Muscle layer of colon (tissue), 2 donors: ENCODE data around the gene OR13A1.
"Not testable (repeated sequence)": the region's sequence is repeated elsewhere in the genome, so short reads cannot be mapped to it uniquely, and the experiment has no call there.

Experiments used
- H3K27ac ChIP-seq: one replicate; pipeline ENCODE4 v1.7.0; 2013; ENCODE audit warnings: low read depth, mild to moderate bottlenecking, low read length, moderate library complexity
- H3K27me3 ChIP-seq, 2 donors: one replicate each; pipeline ENCODE4 v1.7.0; 2013; ENCODE audit warnings: low read length in 2 of 2, mild to moderate bottlenecking in 2 of 2; ENCODE audit not compliant: insufficient read depth in 2 of 2, control insufficient read depth in 1 of 2
- H3K36me3 ChIP-seq: one replicate; pipeline ENCODE4 v1.7.0; 2013; ENCODE audit warnings: mild to moderate bottlenecking, low read length; ENCODE audit not compliant: insufficient read depth
- H3K4me1 ChIP-seq: one replicate; pipeline ENCODE4 v1.7.0; 2013; ENCODE audit warnings: mild to moderate bottlenecking, low read length; ENCODE audit not compliant: insufficient read depth
- H3K4me3 ChIP-seq, 2 donors: one replicate each; pipeline ENCODE4 v1.7.0; 2013; ENCODE audit warnings: low read length in 2 of 2, low read depth in 1 of 2, mild to moderate bottlenecking in 1 of 2, moderate library complexity in 1 of 2
- H3K9ac ChIP-seq: one replicate; pipeline ENCODE4 v1.7.0; 2013; ENCODE audit warnings: low read length
- H3K9me3 ChIP-seq: one replicate; pipeline ENCODE4 v1.7.0; 2013; ENCODE audit warnings: mild to moderate bottlenecking, low read length
- donor health status: abdominal sarcoma.
- donor health status: Adenocarcinoma of cecum.

The OR13A1 gene

GRCh38 chr10:45315508-45315907 is at the start of gene OR13A1:
Gene OR13A1, minus strand, starts transcription at chr10:45315608. Its CDS starts 11,186 bp downstream, at chr10:45304422.
- Histone ChIP-seq H3K27ac (no peak within 1 kb of the TSS), H3K9ac (no peak within 1 kb of the TSS), H3K36me3 (no peaks in the 10 kb centered on the region), H3K9me3 (peaks cover 7% of the 10 kb centered on the region), H3K27me3 (no peaks in the 10 kb centered on the region), H3K4me1 (no peaks in the 10 kb centered on the region), H3K4me3 (no peak within 1 kb of the TSS)

- not testable (repeated sequence) for H3K27ac ChIP-seq, H3K36me3 ChIP-seq, H3K4me1 ChIP-seq, H3K9me3 ChIP-seq, H3K4me3 ChIP-seq, H3K9ac ChIP-seq, H3K27me3 ChIP-seq
These were observed 46.8 kb upstream of the OR13A1 start for GRCh38 chr10:45361983-45362799.

- not testable (repeated sequence) for H3K4me3 ChIP-seq, H3K27ac ChIP-seq, H3K36me3 ChIP-seq, H3K9me3 ChIP-seq, H3K27me3 ChIP-seq, H3K4me1 ChIP-seq, H3K9ac ChIP-seq
These were observed 43.6 kb upstream of the OR13A1 start for GRCh38 chr10:45358961-45359360.

GRCh38 chr10:45355494-45355893 is 40.1 kb upstream of the OR13A1 start:
- no peak overlapping the region for H3K9ac ChIP-seq
- no peak overlapping the region for H3K4me3 ChIP-seq
- no peaks in the 10 kb centered on the region for H3K4me1 ChIP-seq
- no peaks in the 10 kb centered on the region for H3K9me3 ChIP-seq
- no peak overlapping the region for H3K27ac ChIP-seq
- no peaks in the 10 kb centered on the region for H3K27me3 ChIP-seq
- no peaks in the 10 kb centered on the region for H3K36me3 ChIP-seq

- Histone ChIP-seq H3K27me3 (no peaks in the 10 kb centered on the region), H3K27ac (no peak overlapping the region), H3K4me1 (no peaks in the 10 kb centered on the region), H3K4me3 (no peak overlapping the region), H3K36me3 (no peaks in the 10 kb centered on the region), H3K9ac (no peak overlapping the region), H3K9me3 (no peaks in the 10 kb centered on the region)
These were observed 38.9 kb upstream of the OR13A1 start for GRCh38 chr10:45354261-45354660.

GRCh38 chr10:45353186-45353585 is 37.8 kb upstream of the OR13A1 start:
- Histone ChIP-seq H3K9ac (no peak overlapping the region), H3K36me3 (no peaks in the 10 kb centered on the region), H3K27ac (no peak overlapping the region), H3K9me3 (no peaks in the 10 kb centered on the region), H3K4me3 (no peak overlapping the region), H3K27me3 (no peaks in the 10 kb centered on the region), H3K4me1 (no peaks in the 10 kb centered on the region)

GRCh38 chr10:45348196-45348765 is 32.9 kb upstream of the OR13A1 start:
- H3K9ac ChIP-seq = not testable (repeated sequence)

GRCh38 chr10:45347464-45347863 is 32.1 kb upstream of the OR13A1 start:
- H3K27me3 ChIP-seq, H3K27ac ChIP-seq, H3K4me1 ChIP-seq, H3K36me3 ChIP-seq, H3K9ac ChIP-seq, H3K9me3 ChIP-seq, H3K4me3 ChIP-seq: not testable (repeated sequence)

More at GRCh38 chr10:45348196-45348765, 32.9 kb upstream of the OR13A1 start:
- not testable (repeated sequence) for H3K36me3 ChIP-seq, H3K27me3 ChIP-seq, H3K4me3 ChIP-seq, H3K27ac ChIP-seq, H3K9me3 ChIP-seq, H3K4me1 ChIP-seq

- H3K4me1 ChIP-seq, H3K27ac ChIP-seq, H3K9me3 ChIP-seq, H3K4me3 ChIP-seq, H3K9ac ChIP-seq, H3K27me3 ChIP-seq, H3K36me3 ChIP-seq: not testable (repeated sequence)
These were observed 31.4 kb upstream of the OR13A1 start for GRCh38 chr10:45346652-45347335.

GRCh38 chr10:45340420-45340819 is 25.0 kb upstream of the OR13A1 start:
- not testable (repeated sequence) for H3K4me1 ChIP-seq, H3K27ac ChIP-seq, H3K4me3 ChIP-seq, H3K9ac ChIP-seq, H3K27me3 ChIP-seq, H3K36me3 ChIP-seq, H3K9me3 ChIP-seq

GRCh38 chr10:45339894-45340293 is 24.5 kb upstream of the OR13A1 start:
- no peaks in the 10 kb centered on the region for H3K9me3 ChIP-seq
- H3K9ac ChIP-seq = no peak overlapping the region
- H3K4me3 ChIP-seq = no peak overlapping the region
- no peak overlapping the region for H3K27ac ChIP-seq
- no peaks in the 10 kb centered on the region for H3K27me3 ChIP-seq
- H3K36me3 ChIP-seq = no peaks in the 10 kb centered on the region
- no peaks in the 10 kb centered on the region for H3K4me1 ChIP-seq
